H1 (cell line): ENCODE results near the gene KRT4. TPM values are rescaled to one million over a fixed set of nuclear protein-coding genes. Genes with fewer than 3 reads are reported as not detected.

Source experiments
- CTCF ChIA-PET: fragments of 300-600 bp; sonication (Branson Sonifier 250); formaldehyde crosslinking; loops from one replicate; lab custom pipeline; 2021; ENCODE audit not compliant: partially characterized antibody; lab: Charles Lee
- POLR2A ChIA-PET: fragments of 300-600 bp; sonication (Branson Sonifier 250); formaldehyde crosslinking; loops from one replicate; lab custom pipeline; 2021; ENCODE audit warnings: inconsistent platforms; ENCODE audit not compliant: partially characterized antibody; lab: Charles Lee
- DNase-seq, 2 experiments: peaks; one replicate each; pipeline versions ENCODE4 v3.0.0 to v3.0.0-alpha.2; 2010 to 2022; ENCODE audit warnings: low spot score in 2 of 2, low read depth in 1 of 2, mixed read lengths in 1 of 2
- FAIRE-seq: peaks from 2 replicates; lab custom pipeline; 2011; peaks lifted over from hg19 to GRCh38; lab: Jason Lieb, UNC
- H2AFZ ChIP-seq: 2 replicates; pipeline ENCODE4 v1.8.1; 2012; ENCODE audit warnings: low read length, inconsistent platforms
- H2AK5ac ChIP-seq: 2 replicates; pipeline ENCODE4 v1.6.1; 2013; ENCODE audit warnings: low read depth, low read length
- H2BK120ac ChIP-seq: replicated peaks from 2 replicates; pipeline ENCODE3; 2013; ENCODE audit warnings: low read depth, low read length, inconsistent platforms
- H2BK12ac ChIP-seq: 2 replicates; pipeline ENCODE4 v1.6.1; 2013; ENCODE audit warnings: low read depth, low read length
- H2BK15ac ChIP-seq: 2 replicates; pipeline ENCODE4 v1.6.1; 2013; ENCODE audit warnings: low read length
- H2BK20ac ChIP-seq: 2 replicates; pipeline ENCODE4 v1.6.1; 2013; ENCODE audit warnings: low read length
- H2BK5ac ChIP-seq: 2 replicates; pipeline ENCODE4 v1.6.1; 2013; ENCODE audit warnings: low read depth, low read length
- H3K14ac ChIP-seq: 2 replicates; pipeline ENCODE4 v1.6.1; 2013; ENCODE audit warnings: inconsistent platforms; ENCODE audit not compliant: insufficient read length
- H3K18ac ChIP-seq: 2 replicates; pipeline ENCODE4 v1.6.1; 2013; ENCODE audit warnings: low read length; ENCODE audit errors: extremely low read depth
- H3K23ac ChIP-seq: 2 replicates; pipeline ENCODE4 v1.6.1; 2013; ENCODE audit warnings: inconsistent platforms; ENCODE audit not compliant: insufficient read length
- H3K23me2 ChIP-seq: 2 replicates; pipeline ENCODE4 v1.6.1; 2013; ENCODE audit warnings: low read depth, low read length
- H3K27ac ChIP-seq: 2 replicates; pipeline ENCODE4 v1.6.1; 2011; ENCODE audit warnings: low read depth, low read length, inconsistent platforms
- H3K27me3 ChIP-seq, 4 experiments: replicated peaks in 1 of 4; 1 replicate in 1 of 4; 2 replicates in 3 of 4; pipeline versions ENCODE4 v1.6.1 to v1.8.1; 2011 to 2013; ENCODE audit warnings: low read length in 3 of 4, mild to moderate bottlenecking in 3 of 4, inconsistent platforms in 2 of 4, mixed read lengths in 2 of 4, moderate library complexity in 1 of 4; ENCODE audit not compliant: control insufficient read depth in 3 of 4, insufficient read depth in 3 of 4; ENCODE audit errors: extremely low read depth in 1 of 4
- H3K36me3 ChIP-seq, 4 experiments: 2 replicates each; pipeline versions ENCODE4 v1.6.1 to v1.8.1; 2011 to 2013; ENCODE audit warnings: mild to moderate bottlenecking in 4 of 4, low read length in 3 of 4, moderate library complexity in 2 of 4, control low read depth in 1 of 4, inconsistent platforms in 1 of 4; ENCODE audit not compliant: insufficient read depth in 4 of 4, control insufficient read depth in 2 of 4
- H3K4ac ChIP-seq: replicated peaks from 2 replicates; pipeline ENCODE3; 2013; ENCODE audit warnings: low read length, low read depth, mixed read lengths, inconsistent platforms; ENCODE audit not compliant: insufficient read length
- H3K4me1 ChIP-seq, 4 experiments: replicated peaks in 1 of 4; 1 replicate in 1 of 4; 2 replicates in 3 of 4; pipeline versions ENCODE4 v1.6.1 to v1.8.1; 2011 to 2013; ENCODE audit warnings: low read length in 3 of 4, inconsistent platforms in 2 of 4, mixed read lengths in 1 of 4; ENCODE audit not compliant: insufficient read depth in 4 of 4, control insufficient read depth in 3 of 4
- H3K4me2 ChIP-seq, 2 experiments: 2 replicates each; pipeline versions ENCODE4 v1.6.1 to v1.8.1; 2011 to 2013; ENCODE audit warnings: low read depth in 2 of 2, low read length in 2 of 2, control low read depth in 1 of 2, inconsistent platforms in 1 of 2, mild to moderate bottlenecking in 1 of 2; ENCODE audit not compliant: insufficient read depth in 1 of 2
- H3K4me3 ChIP-seq, 4 experiments: fragments of 200-600, 300-600 bp in 1 of 4; sonication (generic), shearing (Covaris generic), sonication (Bioruptor Twin) in 1 of 4; 2 replicates each; pipeline versions ENCODE4 v1.5.1 to v1.8.1; 2011 to 2016; ENCODE audit warnings: low read length in 4 of 4, low read depth in 3 of 4, control low read depth in 2 of 4, inconsistent platforms in 2 of 4, mild to moderate bottlenecking in 2 of 4, mixed read lengths in 1 of 4, moderate library complexity in 1 of 4; ENCODE audit not compliant: insufficient read depth in 2 of 4; ENCODE audit errors: extremely low read depth in 1 of 4
- H3K56ac ChIP-seq: replicated peaks from 2 replicates; pipeline ENCODE3; 2013; ENCODE audit warnings: low read depth, mild to moderate bottlenecking, mixed read lengths, low read length, inconsistent platforms; ENCODE audit not compliant: insufficient read length
- H3K79me1 ChIP-seq: 2 replicates; pipeline ENCODE4 v1.6.1; 2013; ENCODE audit warnings: low read depth, low read length, control low read depth
- H3K79me2 ChIP-seq, 2 experiments: 2 replicates each; pipeline versions ENCODE4 v1.6.1 to v1.8.1; 2012 to 2013; ENCODE audit warnings: low read length in 2 of 2, mild to moderate bottlenecking in 2 of 2, inconsistent platforms in 1 of 2; ENCODE audit not compliant: insufficient read depth in 2 of 2, control insufficient read depth in 1 of 2
- H3K9ac ChIP-seq, 4 experiments: replicated peaks in 1 of 4; 1 replicate in 1 of 4; 2 replicates in 3 of 4; pipeline versions ENCODE4 v1.6.1 to v1.8.1; 2011 to 2013; ENCODE audit warnings: low read depth in 3 of 4, low read length in 3 of 4, control low read depth in 2 of 4, mild to moderate bottlenecking in 2 of 4, moderate library complexity in 2 of 4, inconsistent platforms in 1 of 4; ENCODE audit errors: extremely low read depth in 1 of 4
- H3K9me3 ChIP-seq, 2 experiments: 2 replicates each; pipeline versions ENCODE4 v1.6.1 to v1.8.1; 2012 to 2013; ENCODE audit warnings: mild to moderate bottlenecking in 2 of 2, moderate library complexity in 2 of 2, control low read depth in 1 of 2, inconsistent platforms in 1 of 2, low read depth in 1 of 2, low read length in 1 of 2, mixed read lengths in 1 of 2; ENCODE audit not compliant: insufficient read depth in 2 of 2
- H4K20me1 ChIP-seq, 2 experiments: replicated peaks in 1 of 2; 2 replicates each; pipeline versions ENCODE3 to v1.8.1; 2011 to 2013; ENCODE audit warnings: inconsistent platforms in 2 of 2, low read length in 2 of 2, mild to moderate bottlenecking in 1 of 2; ENCODE audit not compliant: insufficient read depth in 2 of 2, control insufficient read depth in 1 of 2
- H4K5ac ChIP-seq: 2 replicates; pipeline ENCODE4 v1.6.1; 2013; ENCODE audit warnings: low read length, low read depth, mixed read lengths, inconsistent platforms; ENCODE audit not compliant: insufficient read length
- H4K8ac ChIP-seq: 2 replicates; pipeline ENCODE4 v1.8.0; 2013; ENCODE audit warnings: mild to moderate bottlenecking, moderate library complexity, low read length, inconsistent platforms; ENCODE audit not compliant: insufficient read depth; ENCODE audit errors: extremely low read depth
- H4K91ac ChIP-seq: replicated peaks from 2 replicates; pipeline ENCODE3; 2013; ENCODE audit warnings: low read length, mixed read lengths, inconsistent platforms; ENCODE audit not compliant: insufficient read length
- BACH1 ChIP-seq: IDR thresholded peaks from 2 replicates; pipeline ENCODE4 v1.6.1; 2012; ENCODE audit warnings: low read length, improper control_type of control experiment
- BCL11A ChIP-seq, 2 experiments: IDR thresholded peaks; one replicate each; pipeline ENCODE4 v1.6.1; 2011; ENCODE audit warnings: low read depth in 2 of 2, low read length in 2 of 2, mild to moderate bottlenecking in 2 of 2
- CBX5 ChIP-seq: fragments of 300-800, 300-1000 bp; sonication (generic); IDR thresholded peaks from 2 replicates; pipeline ENCODE4 v1.7.1; 2016; ENCODE audit warnings: antibody characterized with exemption, low read length, low read depth
- HDAC2 ChIP-seq, 2 experiments: fragments of 300-600 bp in 1 of 2; sonication (generic) in 1 of 2; IDR thresholded peaks; 2 replicates each; pipeline ENCODE4 v1.6.1; 2011 to 2012; ENCODE audit warnings: low read depth in 2 of 2, low read length in 2 of 2, mild to moderate bottlenecking in 2 of 2, moderate library complexity in 2 of 2, borderline replicate concordance in 1 of 2, inconsistent platforms in 1 of 2
- HDAC6 ChIP-seq: IDR thresholded peaks from one replicate; pipeline ENCODE4 v1.7.1; 2012; ENCODE audit warnings: low read depth, mild to moderate bottlenecking, inconsistent platforms, low read length, moderate library complexity
- KDM5A ChIP-seq: fragments of 200-600 bp; IDR thresholded peaks from 2 replicates; pipeline ENCODE4 v1.7.1; 2012; ENCODE audit warnings: mild to moderate bottlenecking, low read length, inconsistent platforms, mixed read lengths
- POLR2AphosphoS5 ChIP-seq: IDR thresholded peaks from 2 replicates; pipeline ENCODE4 v1.6.1; 2011; ENCODE audit warnings: low read depth, low read length
- POU5F1 ChIP-seq: IDR thresholded peaks from 2 replicates; pipeline ENCODE4 v1.6.1; 2011; ENCODE audit warnings: low read depth, mild to moderate bottlenecking, low read length, moderate library complexity
- SP2 ChIP-seq: IDR thresholded peaks from 2 replicates; pipeline ENCODE4 v1.6.1; 2012; ENCODE audit warnings: mild to moderate bottlenecking, low read length, inconsistent platforms
- WGBS, 2 experiments: shearing (Covaris generic) in 1 of 2; methylation state at CpG; one replicate each; pipeline versions ENCODE4 v1.1.6 to v1.1.7; 2013 to 2015; ENCODE audit warnings: low lambda C conversion rate in 2 of 2, mixed read lengths in 2 of 2, inconsistent platforms in 1 of 2, low coverage in 1 of 2, missing lambda C conversion rate in 1 of 2; ENCODE audit not compliant: insufficient replicate concordance in 2 of 2, insufficient coverage in 1 of 2, insufficient read length in 1 of 2; ENCODE audit errors: extremely low coverage in 1 of 2, missing lambda C conversion rate in 1 of 2; 5-methylcytosine and 5-hydroxymethylcytosine counted together
- polyA plus RNA-seq, 7 experiments: library from polyadenylated mRNA; depleted of rRNA in 3 of 7; stranded (reverse) in 5 of 7; unstranded in 2 of 7; fragments of >200 nt in 5 of 7; fragments of 200-250 nt in 2 of 7; gene quantifications; 1 replicate in 5 of 7; 2 replicates in 1 of 7; 4 replicates in 1 of 7; pipeline versions ENCODE4 v1.2.1 to v1.2.3, GENCODE V29; 2011 to 2013; ENCODE audit warnings: missing spikeins in 2 of 7, mixed read lengths in 2 of 7
- total RNA-seq: library from RNA; stranded (reverse); fragmentation: NEBNext Ultra II Directional; extraction: Animal tissue kit (Norgen Biotek cat#: 25700); gene quantifications from 2 replicates; pipeline ENCODE4 v1.2.1, GENCODE V29; 2021
- TF ChIP-seq, protein P1 (sequence below): IDR thresholded peaks from 2 replicates; pipeline ENCODE4 v1.6.1; 2012; ENCODE audit warnings: low read length, inconsistent platforms

KRT4 gene
- total and polyA plus RNA-seq, 2 of the 8 experiments (the other 6 are each of a cell fraction or from before 2014, with no cell fraction given) = not detected

DNA sequence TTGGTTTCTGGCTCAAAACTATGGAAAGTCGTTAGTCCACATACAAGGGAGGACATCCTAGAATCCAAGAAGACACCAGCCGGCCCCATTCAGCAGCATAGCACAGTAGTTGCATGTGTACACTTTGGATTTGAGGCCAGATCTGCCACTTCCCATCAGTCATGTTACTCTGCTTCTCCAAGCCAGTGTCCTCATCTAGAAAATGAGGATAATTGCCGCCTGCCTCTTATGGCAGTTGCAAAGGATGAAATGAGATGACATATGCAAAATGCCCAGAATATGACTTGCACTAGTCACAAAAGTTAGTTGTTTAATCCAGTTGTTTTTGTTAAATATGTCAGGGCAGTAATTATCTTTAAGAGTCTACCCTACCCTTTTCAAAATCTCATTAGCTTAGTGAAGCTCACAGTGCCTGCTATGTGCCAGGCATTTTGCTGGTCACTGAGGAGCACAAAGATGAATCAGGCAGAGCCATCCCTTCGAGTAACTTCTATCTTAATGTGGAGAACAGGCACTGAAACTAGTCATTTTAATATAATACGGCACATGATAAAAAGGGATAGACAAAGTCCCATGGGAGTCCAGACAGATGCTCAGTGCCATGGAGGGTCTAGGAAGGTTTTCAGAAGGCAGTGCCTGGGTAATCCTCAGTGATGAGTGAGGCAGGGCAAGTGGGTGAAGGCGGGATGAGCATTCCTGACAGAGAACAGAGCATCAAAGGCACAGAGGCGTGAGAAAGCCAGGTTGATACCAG is 30.2 kb downstream of the KRT4 start:
- H4K91ac ChIP-seq = no peak overlapping the region
- H3K27me3 ChIP-seq = no peaks in the 10 kb centered on the region
- no peaks in the 10 kb centered on the region for H3K36me3 ChIP-seq
- H4K5ac ChIP-seq = no peak overlapping the region
- no peak overlapping the region for H3K4ac ChIP-seq
- no peak overlapping the region for H3K18ac ChIP-seq
- H2BK12ac ChIP-seq = no peak overlapping the region
- H3K23me2 ChIP-seq = no peaks in the 10 kb centered on the region
- no peak overlapping the region for H3K56ac ChIP-seq
- no peak overlapping the region for H2AFZ ChIP-seq
- no peak overlapping the region for H3K23ac ChIP-seq
- no peaks in the 10 kb centered on the region for H3K4me1 ChIP-seq
- no peak for FAIRE-seq
- H3K9me3 ChIP-seq = no peaks in the 10 kb centered on the region
- no peak overlapping the region for H3K4me2 ChIP-seq
- H3K27ac ChIP-seq = no peak overlapping the region
- no peak overlapping the region for H2AK5ac ChIP-seq
- TF ChIP-seq HDAC2 (IDR thresholded peaks at IDR 0.05; ENCODE audit: borderline replicate concordance in 1 of 2, low read depth in 2 of 2, low read length in 2 of 2) (no peak), POU5F1 (no peak), SP2 (no peak), POLR2AphosphoS5 (no peak), BACH1 (no peak), BCL11A (IDR thresholded peaks at IDR 0.05; ENCODE audit: low read depth in 2 of 2, low read length in 2 of 2) (no peak), HDAC6 (no peak), KDM5A (no peak), CBX5 (no peak)
- TF ChIP-seq, protein P1, sequence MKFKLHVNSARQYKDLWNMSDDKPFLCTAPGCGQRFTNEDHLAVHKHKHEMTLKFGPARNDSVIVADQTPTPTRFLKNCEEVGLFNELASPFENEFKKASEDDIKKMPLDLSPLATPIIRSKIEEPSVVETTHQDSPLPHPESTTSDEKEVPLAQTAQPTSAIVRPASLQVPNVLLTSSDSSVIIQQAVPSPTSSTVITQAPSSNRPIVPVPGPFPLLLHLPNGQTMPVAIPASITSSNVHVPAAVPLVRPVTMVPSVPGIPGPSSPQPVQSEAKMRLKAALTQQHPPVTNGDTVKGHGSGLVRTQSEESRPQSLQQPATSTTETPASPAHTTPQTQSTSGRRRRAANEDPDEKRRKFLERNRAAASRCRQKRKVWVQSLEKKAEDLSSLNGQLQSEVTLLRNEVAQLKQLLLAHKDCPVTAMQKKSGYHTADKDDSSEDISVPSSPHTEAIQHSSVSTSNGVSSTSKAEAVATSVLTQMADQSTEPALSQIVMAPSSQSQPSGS = no peak
- H2BK15ac ChIP-seq = no peak overlapping the region
- H3K79me1 ChIP-seq = no peaks in the 10 kb centered on the region
- no peaks in the 10 kb centered on the region for H4K20me1 ChIP-seq
- H3K4me3 ChIP-seq = no peak overlapping the region
- H2BK120ac ChIP-seq = no peak overlapping the region
- CTCF ChIA-PET = no interaction called here
- DNase-seq = no peak
- 94% methylated on average over 7 of the region's 7 CpGs; no CpG with 5 or more reads in 1 of the 2 experiments for WGBS, 2 experiments
- no peak overlapping the region for H3K14ac ChIP-seq
- H2BK5ac ChIP-seq = no peak overlapping the region
- H3K9ac ChIP-seq = no peak overlapping the region
- H2BK20ac ChIP-seq = no peak overlapping the region
- H3K79me2 ChIP-seq = no peaks in the 10 kb centered on the region
- H4K8ac ChIP-seq = no peak overlapping the region
- POLR2A ChIA-PET = no interaction called here
